T-helper 2 cell treated with Interferon-gamma antibody and Interleukin-4, amounts not matched to agents 100 ng/mL and 5 ng/mL, for 36 hours (primary cell): Measurements from ENCODE around the gene MAP1LC3A. TPM values are rescaled to one million over a fixed set of nuclear protein-coding genes. Genes with fewer than 3 reads are reported as not detected.

Experiments used
- intact Hi-C: fragments of 100-400 bp; cut with micrococcal nuclease; formaldehyde crosslinking; loops from one replicate; pipeline ENCODE4 v1.15.1; 2023
- total RNA-seq: library from RNA; stranded (reverse); gene quantifications from 2 replicates; pipeline ENCODE4 v1.2.3, GENCODE V29; 2022

Gene MAP1LC3A
- total RNA-seq, 1 donor from 2014 or later: 2.7 TPM

DNA sequence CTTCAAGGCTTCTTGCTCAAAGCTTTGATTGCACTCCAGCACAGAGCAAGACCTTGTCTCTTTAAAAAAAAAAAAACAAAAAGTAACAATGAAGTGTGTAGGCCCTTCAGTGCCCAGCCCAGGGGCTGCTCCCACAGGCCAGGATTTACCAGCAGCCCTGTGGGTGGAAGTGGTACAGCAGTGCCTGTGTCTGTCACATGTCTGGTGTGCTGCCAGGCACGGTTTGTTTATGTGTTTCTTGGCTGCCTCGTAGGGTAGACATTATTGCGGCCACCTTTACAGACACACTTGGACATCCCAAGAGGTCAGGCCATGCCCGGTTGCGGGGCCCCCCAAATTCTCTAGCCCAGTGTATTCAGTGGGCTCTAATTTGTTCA lies 29.6 kb upstream of the MAP1LC3A start:
- intact Hi-C loops: no loop called here

GRCh38 chr20:34529742-34530141 lies 28.8 kb upstream of the MAP1LC3A start:
- intact Hi-C loops: no loop called here

DNA sequence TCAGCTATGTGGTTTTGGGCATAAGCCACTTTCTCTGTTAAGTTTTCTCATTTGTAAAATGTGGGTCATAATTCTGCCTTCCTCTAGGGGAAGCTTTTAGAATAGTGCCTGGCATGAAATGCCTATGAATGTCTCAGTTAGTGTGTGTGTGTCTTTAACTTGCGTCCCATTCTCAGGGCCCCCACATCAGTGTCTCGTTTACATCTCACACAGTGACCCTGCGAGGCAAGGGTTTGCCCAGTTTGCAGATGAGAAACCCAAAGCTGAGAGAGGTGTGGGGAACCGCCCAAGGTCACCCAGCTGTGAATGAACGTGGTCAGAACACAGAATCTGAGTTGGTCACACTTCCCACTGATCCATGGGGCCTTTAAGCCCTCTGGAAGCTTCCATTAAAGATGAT lies 28.2 kb upstream of the MAP1LC3A start:
- intact Hi-C loops: no loop called here

DNA sequence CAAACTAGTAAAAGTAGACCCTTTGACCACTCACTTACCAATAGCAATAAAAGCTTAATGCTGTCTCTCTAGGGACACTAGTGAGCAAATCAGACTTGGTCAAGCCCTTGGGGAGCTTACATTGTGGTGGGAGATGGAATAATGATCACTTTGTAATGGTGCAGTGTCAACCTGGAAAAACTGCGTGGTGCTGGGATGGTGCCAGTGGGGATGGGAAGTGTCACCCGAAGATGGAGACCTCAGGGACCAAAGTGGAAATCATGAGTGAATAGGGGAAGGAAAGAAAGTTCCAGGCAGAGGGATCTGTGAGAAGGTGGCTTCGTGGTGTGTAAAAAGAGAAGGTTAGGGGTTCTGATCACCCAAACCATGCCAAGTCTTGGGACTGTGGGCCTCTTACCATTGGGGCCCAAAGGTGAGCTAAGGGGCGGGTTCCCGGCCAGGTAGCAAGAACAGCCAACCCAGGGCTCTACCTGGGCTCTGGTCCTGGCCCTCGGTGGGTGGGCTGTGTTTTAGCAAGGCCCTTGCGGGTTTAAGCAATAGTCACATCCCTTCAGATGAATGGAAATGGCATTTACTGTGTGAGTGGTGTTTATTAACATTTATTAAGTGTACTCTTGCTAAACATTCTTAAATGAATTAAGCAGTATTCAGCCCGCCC lies 26.8 kb upstream of the MAP1LC3A start:
- intact Hi-C loops: no loop called here

DNA sequence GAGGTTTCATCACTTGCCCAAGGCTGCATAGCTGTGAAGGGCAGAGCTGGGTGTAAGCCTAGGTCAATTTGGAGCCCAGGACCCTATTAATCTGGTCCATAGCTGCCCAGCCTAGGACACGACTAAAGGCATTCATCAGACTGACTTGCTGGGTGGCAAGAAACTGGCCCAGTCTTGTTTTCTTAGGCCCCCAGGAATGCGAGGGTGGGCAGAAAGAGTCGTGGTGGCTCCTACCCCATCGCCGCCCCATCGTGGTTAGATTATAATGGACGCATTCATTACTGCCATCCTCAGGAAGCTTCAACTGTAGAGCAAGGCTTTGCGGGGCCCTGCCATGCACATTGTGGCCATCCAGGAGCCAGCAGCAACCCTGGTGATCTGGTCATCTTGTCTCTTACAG lies 26.2 kb upstream of the MAP1LC3A start:
- intact Hi-C loops: no loop called here

GRCh38 chr20:34532756-34533155 lies 25.8 kb upstream of the MAP1LC3A start:
- intact Hi-C loops: no loop called here

DNA sequence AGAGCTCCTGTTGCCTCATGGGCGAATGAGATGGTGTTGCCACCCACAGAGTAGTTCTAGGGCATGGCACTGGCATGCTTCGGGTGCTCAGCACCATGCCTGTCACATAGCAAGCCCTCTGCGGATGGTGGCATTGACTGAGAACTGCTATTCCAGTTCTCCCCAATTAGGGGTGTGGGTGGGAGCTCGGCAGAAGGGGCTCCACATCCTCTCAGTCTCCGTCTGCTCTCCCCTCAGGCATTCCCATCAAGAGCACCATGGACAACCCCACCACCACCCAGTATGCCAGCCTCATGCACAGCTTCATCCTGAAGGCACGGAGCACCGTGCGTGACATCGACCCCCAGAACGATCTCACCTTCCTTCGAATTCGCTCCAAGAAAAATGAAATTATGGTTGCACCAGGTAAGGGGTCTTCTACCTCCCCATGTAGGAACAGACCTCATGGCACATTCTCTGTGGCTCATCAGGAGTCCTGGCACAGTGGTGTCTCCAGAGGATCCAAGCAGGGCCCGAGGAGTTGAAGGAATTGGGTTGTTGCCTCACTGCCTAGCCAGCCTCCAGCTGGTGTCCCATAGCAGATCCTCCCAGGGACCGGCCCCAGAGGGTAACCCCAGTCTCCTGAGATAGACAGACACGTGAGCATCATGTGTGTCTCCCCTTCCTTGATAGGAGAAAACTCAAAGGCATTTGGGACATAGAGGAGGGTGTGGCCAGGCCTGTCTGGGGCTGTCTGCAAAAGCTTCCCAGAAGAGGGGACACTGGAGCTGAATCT lies 23.9 kb upstream of the MAP1LC3A start:
- intact Hi-C loops: loop anchor here (5.0 kb wide), 1 partner anchor 233 kb away; no protein-coding TSS in a partner anchor

DNA sequence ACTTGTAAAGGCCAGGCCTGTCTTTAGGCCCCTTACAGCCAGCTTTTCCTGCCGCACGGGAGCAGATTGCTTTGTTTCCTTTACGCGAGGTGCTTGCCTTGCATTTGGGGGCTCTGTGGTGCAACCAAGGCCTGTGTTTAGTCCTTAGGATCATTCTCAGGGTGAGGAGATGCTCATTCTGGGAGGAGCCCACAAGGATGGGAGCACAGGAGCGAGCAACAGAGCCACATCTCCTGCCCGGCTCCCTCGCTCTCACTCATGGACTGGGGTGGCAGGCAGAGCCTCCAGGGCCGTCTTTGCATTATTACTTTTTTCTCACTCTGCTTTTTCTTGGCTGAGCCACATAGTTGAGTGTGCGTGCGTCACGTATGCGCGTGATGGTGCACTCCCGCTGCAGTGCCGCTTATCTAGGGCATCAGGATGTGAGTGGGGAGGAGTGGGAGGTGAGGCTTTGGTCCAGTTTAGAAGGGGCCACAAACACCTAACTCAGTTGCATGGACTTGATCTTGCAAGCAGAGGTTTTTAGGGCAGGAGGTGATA lies 23.1 kb upstream of the MAP1LC3A start:
- intact Hi-C loops: loop anchor here (5.0 kb wide), 1 partner anchor 232 kb away; no protein-coding TSS in a partner anchor

DNA sequence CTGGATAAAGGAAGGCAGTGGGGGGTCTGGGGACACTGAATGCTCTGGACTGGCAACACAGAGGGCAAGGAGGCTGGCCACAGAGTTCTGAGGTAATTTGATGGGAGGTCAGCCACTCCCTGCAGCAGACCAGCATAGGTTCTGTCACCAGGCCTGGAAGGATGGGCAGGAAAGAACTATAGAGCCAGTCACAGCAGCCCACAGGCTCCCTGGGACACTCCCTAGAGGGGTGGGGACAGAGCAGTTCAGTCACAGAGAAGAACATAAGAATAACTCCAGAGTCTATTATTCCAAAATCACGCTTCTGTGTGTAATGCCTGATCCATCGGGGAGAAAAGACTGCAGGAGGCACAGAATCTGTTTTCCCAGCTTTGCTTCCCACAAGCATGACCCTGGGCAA lies 22.7 kb upstream of the MAP1LC3A start:
- intact Hi-C loops: loop anchor here (5.0 kb wide), 1 partner anchor 231 kb away; no protein-coding TSS in a partner anchor

GRCh38 chr20:34536798-34537394 lies 21.6 kb upstream of the MAP1LC3A start:
- intact Hi-C loops: loop anchor here (5.0 kb wide), 1 partner anchor 230 kb away; no protein-coding TSS in a partner anchor

GRCh38 chr20:34537651-34538050 lies 20.9 kb upstream of the MAP1LC3A start:
- intact Hi-C loops: loop anchor here (2.0 to 5.0 kb wide), 2 partner anchors 171 to 230 kb away; no protein-coding TSS in a partner anchor

GRCh38 chr20:34538671-34539123 lies 19.8 kb upstream of the MAP1LC3A start:
- intact Hi-C loops: loop anchor here (2.0 to 5.0 kb wide), 2 partner anchors 170 to 229 kb away; no protein-coding TSS in a partner anchor

- intact Hi-C loops: loop anchor here (2.0 to 5.0 kb wide), 2 partner anchors 169 to 228 kb away; no protein-coding TSS in a partner anchor
These were observed 18.8 kb upstream of the MAP1LC3A start for GRCh38 chr20:34539756-34540155.

GRCh38 chr20:34540596-34541263 lies 17.8 kb upstream of the MAP1LC3A start:
- intact Hi-C loops: no loop called here

- intact Hi-C loops: no loop called here
These were observed 17.1 kb upstream of the MAP1LC3A start for GRCh38 chr20:34541264-34541901.

DNA sequence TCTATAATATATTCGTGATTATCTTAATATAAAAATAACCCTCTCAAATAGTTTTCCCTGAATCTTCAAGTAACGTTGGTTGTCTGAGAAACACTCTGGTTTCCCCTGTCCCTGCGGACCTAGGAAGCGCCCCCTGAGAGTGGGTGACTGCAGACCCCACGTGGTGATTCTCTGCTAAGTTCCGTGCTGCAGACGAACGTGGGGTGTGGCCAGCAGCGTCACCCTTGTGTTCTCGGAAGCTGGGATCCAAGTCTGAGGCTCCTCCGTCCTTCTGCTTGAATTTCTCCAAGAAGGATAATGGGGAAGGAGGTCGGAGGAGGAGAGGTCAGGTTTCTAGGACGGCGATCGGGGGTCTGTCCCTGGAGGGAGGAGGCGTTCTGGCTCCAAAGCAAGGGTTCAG lies 16.6 kb upstream of the MAP1LC3A start:
- intact Hi-C loops: no loop called here

GRCh38 chr20:34542439-34542838 lies 16.1 kb upstream of the MAP1LC3A start:
- intact Hi-C loops: no loop called here

GRCh38 chr20:34543463-34544056 lies 15.0 kb upstream of the MAP1LC3A start:
- intact Hi-C loops: no loop called here

DNA sequence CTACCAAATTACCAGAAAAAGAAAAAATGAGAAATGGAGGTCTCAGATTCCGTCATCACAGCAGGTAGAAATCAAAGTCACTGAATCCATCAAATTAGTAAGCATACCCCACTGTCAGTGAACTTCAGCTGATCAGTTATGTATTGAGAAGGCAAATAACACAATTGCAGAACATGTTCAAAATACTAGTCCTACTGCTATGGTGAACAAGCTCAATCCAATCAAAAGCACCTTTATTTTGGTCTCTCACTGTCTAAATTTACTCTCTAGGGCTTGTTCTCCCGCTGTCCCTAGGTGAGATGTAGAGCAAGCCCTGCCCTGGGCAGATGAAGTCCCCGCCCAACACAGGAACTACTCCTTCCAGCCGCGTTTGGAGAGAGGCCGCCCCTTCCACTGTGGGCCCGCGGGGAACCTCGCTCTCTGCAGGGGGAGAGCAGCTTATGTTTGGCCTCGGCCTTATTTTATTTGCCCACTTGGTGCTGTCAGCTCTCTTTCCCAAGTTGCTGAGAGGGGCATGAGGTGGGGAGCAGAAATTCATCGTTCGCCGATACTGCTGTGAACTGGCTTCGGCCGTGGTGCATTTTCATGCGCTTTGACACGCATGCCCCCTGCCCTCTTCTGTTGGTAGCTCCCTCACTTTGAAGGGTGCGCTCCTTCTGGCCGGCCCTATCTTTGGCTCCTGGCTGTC lies 14.3 kb upstream of the MAP1LC3A start:
- intact Hi-C loops: no loop called here
